GM21723 (cell line): ENCODE results near the gene PLA1A.
A peak's percentile ranks its signal among the peaks of the same experiment; 100 is the strongest.
"Not testable (repeated sequence)": the region's sequence is repeated elsewhere in the genome, so short reads cannot be mapped to it uniquely, and the experiment has no call there.

Experiments
- ATAC-seq: cut with Tn5 transposase; IDR thresholded peaks from one replicate; pipeline ENCODE4 v1.9.1; 2021; ENCODE audit warnings: mild to moderate bottlenecking, moderate library complexity; ENCODE audit not compliant: unreplicated experiment

PLA1A gene

DNA sequence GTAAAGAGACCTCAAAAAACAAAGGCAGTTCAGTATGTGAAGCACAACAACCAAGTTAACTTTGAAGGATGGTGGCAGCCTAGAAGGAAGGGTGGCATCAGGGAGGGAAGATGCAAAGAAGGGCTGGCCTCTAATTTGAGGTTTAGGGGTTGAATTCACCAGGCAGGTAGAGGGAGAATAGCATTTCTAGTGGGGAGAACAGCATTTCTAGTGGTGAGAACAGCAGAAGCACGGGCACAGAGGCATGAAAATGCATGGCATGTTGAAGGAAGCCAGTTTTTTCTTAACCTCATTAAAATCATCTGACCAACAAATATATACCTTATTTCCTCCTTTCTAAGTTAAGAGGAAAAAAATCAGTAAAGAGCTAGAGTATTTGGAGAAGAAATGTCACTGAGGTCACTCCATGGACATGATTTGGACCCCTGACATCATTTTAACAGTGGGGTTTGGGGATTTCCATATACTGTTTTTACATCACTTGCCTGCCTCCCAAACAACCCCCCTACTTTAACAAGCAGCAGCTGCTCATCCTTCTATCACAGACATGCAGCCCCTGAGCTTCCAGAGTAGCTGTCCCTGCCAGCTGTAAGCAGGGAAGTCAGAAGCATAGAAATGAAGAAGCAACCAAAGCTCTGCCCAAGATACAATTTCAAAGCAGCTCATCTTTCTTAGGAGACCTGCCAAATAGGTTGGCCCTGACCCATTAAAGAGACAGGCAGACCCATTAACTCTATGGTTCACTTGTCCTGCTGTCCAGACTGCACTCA is 65.1 kb downstream of the PLA1A start:
- no peak for ATAC-seq

DNA sequence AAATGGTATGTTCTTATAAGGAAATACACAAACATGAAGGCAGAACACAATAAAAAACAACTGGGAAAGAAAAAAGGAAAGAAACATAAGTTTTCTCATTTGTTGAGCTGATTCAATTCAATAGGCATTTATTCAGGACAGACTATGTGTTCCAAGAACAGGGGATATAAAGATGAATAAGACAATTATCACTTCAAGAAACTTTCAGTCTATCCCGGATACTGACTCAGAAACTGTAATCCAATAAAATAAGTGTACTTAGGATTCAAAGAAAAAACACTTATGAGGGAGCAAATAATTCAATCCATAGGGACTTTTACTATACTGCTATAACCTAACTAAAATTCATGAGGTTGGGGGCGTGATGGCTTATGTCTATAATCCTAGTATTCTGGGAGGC is 66.2 kb downstream of the PLA1A start:
- no peak for ATAC-seq

DNA sequence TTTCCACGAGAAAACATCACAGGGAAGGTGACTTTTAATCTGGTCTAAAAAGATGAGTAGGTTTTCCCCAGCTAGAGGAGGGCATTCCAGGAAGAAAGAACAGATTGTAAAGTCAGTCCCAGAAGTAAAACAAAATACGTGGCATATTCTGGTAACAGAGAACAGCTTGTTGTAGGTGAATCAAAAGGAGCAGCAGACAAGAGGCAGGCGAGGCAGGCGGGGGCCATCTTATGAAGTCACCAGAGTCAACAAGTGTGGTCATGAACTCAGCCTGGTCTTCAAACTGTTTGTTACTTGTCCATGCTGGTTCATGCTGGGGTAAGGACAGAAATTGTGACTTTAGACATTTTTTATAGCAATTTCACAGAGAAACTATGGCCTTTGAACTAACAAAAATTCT is 66.7 kb downstream of the PLA1A start:
- ATAC-seq = no peak

DNA sequence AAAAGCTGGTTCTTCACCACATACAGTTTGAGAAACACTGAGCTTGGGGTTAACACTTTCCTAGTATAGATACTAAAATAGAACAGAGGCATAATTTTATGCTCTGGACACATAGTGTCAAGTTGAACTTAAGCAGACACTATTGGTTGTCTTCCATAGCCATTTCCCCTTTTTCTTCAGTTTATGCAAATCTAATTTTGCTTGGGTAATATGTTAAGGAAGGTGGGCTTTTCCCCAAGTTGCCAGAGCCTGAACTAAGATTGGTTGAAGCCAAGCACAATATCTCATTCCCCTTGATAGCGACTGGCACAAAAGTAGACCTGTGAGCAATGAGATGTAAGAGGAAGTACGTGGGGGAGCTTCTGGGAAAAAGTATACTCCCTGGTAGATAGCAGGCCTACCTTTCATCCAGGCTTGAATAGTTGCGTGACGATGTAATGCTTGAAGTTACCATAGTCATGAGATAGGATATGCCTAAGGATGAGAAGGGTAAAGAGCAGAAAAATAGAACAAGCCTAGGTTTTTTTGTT is 67.2 kb downstream of the PLA1A start:
- ATAC-seq = no peak

DNA sequence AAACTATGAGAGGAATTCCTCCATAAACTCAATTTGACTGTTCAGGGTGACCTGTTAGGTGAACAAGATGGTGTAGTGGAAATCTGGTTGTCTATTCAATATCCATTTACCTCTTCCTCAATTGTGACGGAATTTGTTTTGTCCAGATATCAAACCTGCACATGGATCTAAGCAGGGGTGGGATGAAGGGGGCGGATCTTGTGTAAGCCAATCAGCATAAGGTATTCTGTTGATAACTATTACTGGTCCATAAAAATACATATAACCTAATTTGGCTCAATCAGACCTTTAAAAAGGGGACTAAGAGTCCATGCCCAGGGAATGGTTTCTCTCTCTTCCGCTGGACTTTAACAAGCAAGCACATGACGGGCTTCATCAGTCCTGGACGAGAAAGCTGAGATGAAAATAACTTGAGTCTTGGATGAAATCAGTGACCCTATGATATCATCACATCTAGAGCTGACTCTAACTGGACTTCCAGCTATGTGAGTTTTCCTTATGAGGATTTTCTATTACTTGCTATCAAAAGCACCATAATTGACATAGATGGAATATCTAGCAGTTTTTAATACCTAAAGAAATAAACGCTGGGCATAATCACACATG is 68.4 kb downstream of the PLA1A start:
- ATAC-seq = no peak

DNA sequence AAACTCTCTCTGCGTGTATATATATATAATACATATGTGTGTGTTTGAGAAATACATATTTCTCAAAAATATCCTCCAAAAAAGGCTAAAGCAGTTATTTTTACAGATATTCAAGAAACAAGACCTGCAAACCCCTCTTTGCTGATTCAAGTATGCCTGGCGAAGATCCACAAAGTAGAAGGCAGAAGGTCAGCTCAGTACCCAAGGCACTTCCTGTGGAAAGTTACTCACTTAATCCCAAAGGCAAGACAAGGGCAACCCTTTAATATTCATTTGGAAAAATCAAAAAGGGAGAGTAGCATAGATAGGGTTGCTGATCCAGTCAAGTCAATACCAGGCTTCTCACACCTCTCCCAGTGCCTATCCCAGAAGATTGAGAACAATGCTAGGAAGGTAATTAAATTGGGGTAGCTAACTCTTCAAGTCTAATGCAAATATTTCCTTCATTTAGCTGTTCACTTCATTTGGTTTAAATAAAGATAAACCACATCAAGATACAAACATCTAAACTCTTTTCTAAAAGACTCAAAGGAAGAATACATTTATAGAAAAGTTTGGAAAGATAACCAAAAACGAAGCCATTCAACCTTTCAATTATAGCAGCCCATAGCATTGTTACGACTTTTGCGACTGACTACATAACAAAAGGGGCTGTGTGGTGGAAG is 72.4 kb downstream of the PLA1A start:
- ATAC-seq = no peak

DNA sequence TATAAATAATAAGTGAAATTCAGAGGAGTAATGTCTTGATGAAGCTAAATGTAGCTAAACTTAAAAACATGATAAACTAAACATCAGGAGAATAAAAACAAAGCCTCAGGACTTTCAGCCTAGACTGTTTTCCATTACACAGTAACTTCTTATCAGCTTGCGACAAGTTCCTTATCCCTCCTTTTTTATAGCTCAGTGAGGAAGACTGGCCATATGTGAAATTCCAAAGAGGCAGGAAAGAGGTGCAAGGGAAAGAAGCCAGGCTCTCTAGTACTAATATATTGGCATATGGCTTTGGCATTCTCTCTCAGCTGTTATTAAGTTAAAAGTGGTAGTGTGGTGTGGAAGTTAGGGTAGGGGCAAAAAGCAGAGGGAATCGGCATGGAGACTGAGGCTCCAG is 75.1 kb downstream of the PLA1A start:
- no peak for ATAC-seq

DNA sequence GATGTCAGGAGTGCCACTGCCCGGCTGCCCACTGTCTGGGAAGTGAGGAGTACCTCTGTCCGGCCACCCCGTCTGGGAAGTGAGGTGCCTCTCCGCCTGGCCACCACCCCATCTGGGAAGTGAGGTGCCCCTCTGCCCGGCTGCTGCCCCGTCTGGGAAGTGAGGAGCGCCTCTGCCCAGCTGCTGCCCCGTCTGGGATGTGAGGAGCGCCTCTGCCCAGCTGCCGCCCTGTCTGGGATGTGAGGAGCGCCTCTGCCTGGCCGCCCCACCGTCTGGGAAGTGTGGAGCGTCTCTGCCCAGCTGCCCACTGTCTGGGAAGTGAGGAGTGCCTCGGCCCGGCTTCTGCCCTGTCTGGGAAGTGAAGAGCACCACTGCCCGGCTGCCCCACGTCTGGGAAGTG is 76.2 kb downstream of the PLA1A start:
- ATAC-seq = no peak

DNA sequence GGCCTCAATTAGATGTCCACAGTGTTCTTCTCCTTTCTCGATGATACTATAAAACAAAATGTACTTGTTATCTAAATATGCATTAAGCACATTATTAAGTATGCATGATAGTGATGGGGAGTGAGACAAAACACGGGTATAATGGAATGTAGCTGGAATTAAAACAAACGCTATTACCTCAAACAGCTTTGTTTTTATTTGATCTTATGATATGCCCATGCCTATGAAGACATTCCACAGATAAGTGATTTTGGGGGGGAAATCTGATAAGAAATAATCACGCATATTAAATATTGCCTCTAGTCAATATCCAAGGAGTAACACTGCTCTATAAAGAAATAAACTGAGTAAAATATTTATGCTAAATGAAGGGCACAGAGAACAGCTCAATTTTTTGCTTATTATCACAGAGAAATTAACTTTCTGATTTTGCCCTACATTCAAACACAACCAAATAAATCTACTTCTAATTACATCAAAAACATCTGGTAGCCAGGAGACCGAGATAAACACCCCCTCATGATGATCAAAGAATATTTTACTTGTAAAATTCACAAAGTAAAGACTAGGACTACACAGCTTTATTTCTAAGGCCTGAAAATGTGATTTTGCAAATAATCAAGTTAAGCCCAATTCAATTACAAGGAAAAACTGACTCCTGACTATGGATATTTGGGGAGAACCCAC is 77.6 kb downstream of the PLA1A start:
- no peak for ATAC-seq

DNA sequence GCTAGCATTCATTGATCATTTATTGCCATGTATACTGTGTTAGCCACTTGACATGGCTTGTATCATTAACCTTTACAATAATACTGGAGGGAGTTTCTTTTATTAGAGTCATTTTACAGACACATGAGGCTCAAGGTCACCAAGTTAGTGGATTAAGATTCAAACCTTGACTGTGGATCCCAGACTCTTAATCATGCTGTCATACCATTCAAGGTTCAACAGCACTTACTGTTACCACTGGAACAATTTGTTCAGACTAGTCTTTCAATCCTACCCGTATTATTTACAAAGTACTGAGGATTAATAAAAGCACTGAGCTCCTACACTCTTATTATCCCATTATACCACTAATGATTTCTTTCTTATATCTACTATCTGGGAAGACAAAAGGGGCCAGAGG is 78.3 kb downstream of the PLA1A start:
- no peak for ATAC-seq

DNA sequence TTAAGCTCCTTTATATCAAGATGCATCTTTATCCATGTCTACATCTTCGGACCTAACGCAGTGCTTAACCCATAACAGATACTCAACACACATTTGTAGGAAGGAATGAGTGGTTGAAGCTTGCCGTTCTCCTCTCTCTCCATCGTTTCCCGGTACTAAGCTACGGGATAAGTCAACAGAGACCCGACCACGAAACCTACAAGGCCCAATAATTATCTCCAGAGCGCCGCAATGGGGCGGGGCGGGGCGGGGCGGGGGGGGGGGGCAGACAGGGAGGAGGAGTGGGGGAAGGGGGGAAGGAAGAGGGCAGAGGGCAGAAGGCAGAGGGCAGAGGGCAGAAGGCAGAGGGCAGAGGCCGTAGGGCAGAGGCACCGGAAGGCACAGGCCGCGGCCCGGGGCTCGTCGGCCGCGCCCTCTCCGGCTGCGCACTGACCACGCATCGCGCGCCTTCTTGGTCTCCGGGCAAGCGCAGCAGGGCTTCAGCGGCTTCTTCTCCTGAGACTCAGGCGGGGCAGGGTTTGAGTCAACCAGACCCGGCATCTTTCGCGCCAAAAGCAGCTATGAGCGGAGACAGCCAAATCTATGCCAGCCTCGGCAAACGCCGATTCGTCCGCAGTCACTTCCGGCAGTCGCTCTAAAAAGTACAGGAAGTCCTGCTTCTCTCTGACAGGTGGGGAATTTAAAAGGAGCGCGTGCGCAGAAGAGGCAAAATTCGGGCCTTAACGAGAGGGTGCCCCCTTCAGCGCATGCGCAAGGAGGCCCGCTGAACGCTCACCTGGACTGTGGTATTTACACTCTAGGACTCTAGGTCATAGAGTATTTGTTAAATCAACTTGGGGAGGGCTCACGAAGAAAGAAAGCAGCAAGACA is 79.3 kb downstream of the PLA1A start, which contains the start of gene COX17:
TSS of gene COX17 (minus strand) at position 636 of the 870 bp plus-strand sequence. CDS start at position 540, 96 bp downstream.
- ATAC-seq = peak; percentile 88

DNA sequence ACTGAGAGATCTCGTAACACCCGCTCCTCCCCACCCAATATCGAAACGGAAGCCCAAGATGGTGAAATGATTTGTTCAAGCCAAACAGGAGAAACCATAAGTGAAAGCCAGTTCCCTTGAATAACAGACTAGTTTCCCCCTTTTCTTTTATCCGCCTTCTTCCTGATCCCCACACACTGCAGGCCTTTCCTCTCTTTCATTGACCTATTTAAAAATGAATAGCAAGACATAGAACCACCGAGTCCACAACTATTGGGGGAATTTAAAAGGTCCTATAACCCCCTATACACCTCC is 79.9 kb downstream of the PLA1A start:
- no peak for ATAC-seq

DNA sequence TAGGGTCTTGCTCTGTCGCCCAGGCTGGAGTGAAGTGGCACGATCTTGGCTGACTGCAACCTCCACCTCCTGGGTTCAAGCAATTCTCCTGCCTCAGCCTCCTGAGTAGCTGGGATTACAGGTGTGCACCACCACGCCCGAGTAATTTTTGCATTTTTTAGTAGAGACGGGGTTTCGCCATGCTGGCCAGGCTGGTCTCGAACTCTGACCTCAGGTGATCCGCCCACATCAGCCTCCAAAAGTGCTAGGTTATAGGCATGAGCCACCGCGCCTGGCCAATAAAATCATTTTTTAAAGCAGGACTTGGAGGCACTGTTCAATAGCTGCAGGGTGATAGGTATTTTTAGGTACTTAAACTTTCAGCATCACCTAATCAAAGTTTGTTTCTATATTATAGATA is 80.5 kb downstream of the PLA1A start:
- ATAC-seq = not testable (repeated sequence)
